WI38 (cell line): ENCODE results near the gene MTUS2.

Experiments
- H3K4me3 ChIP-seq: 2 replicates; pipeline ENCODE4 v1.5.1; 2011; ENCODE audit warnings: low read depth, mild to moderate bottlenecking, control low read depth, low read length
- CTCF ChIP-seq: IDR thresholded peaks from 2 replicates; pipeline ENCODE4 v1.5.1; 2012; ENCODE audit warnings: low read depth, mild to moderate bottlenecking, control low read depth, low read length

MTUS2 gene

GRCh38 chr13:29046588-29046987 is 226.4 kb downstream of the MTUS2 start:
- H3K4me3 ChIP-seq, result no peak overlapping the region
- TF ChIP-seq CTCF, result no peak

- TF ChIP-seq CTCF, result no peak
Observed at GRCh38 chr13:29049524-29049923, 229.4 kb downstream of the MTUS2 start.

GRCh38 chr13:29050719-29051118 is 230.6 kb downstream of the MTUS2 start:
- no peak for TF ChIP-seq CTCF
- no peak overlapping the region for H3K4me3 ChIP-seq

More at GRCh38 chr13:29049524-29049923, 229.4 kb downstream of the MTUS2 start:
- no peak overlapping the region for H3K4me3 ChIP-seq

GRCh38 chr13:29059800-29060199 is 239.7 kb downstream of the MTUS2 start:
- no peak overlapping the region for H3K4me3 ChIP-seq
- TF ChIP-seq CTCF, result no peak

GRCh38 chr13:29065142-29065541 is 245.0 kb downstream of the MTUS2 start:
- no peak overlapping the region for H3K4me3 ChIP-seq
- no peak for TF ChIP-seq CTCF

- TF ChIP-seq CTCF, result no peak
- H3K4me3 ChIP-seq, result no peak overlapping the region
Observed at GRCh38 chr13:29067306-29067945, 247.3 kb downstream of the MTUS2 start.

- TF ChIP-seq CTCF, result no peak
Observed at GRCh38 chr13:29073755-29074154, 253.6 kb downstream of the MTUS2 start.

More at GRCh38 chr13:29073755-29074154, 253.6 kb downstream of the MTUS2 start:
- no peak overlapping the region for H3K4me3 ChIP-seq
